CD4-positive, alpha-beta T cell (primary cell): ENCODE data around the gene JARID2. TPM values are rescaled to one million over a fixed set of nuclear protein-coding genes. Genes with fewer than 3 reads are reported as not detected.

Source experiments
- ATAC-seq: fragments of 200-7000 bp; cut with Tn5 transposase; one replicate; pipeline ENCODE4 v1.10.0; 2022; ENCODE audit warnings: mild to moderate bottlenecking; ENCODE audit not compliant: poor library complexity
- CTCF ChIA-PET: fragments of 350-600 bp; sonication (Branson Sonifier 250); formaldehyde crosslinking; loops from one replicate; lab custom pipeline; 2021; ENCODE audit warnings: antibody characterized with exemption, inconsistent platforms; lab: Charles Lee
- POLR2A ChIA-PET: fragments of 350-600 bp; sonication (Branson Sonifier 250); formaldehyde crosslinking; loops from one replicate; lab custom pipeline; 2021; ENCODE audit warnings: antibody characterized with exemption, inconsistent platforms; lab: Charles Lee
- DNase-seq, 14 experiments: peaks; one replicate each; pipeline ENCODE4 v3.0.0-alpha.2; 2013 to 2020; ENCODE audit warnings: mixed read lengths in 2 of 14
- H3K27ac ChIP-seq, 2 donors: one replicate each; pipeline versions ENCODE4 v1.5.1 to v1.7.0; 2013; ENCODE audit warnings: low read length in 2 of 2, low read depth in 1 of 2, mild to moderate bottlenecking in 1 of 2
- H3K27me3 ChIP-seq, 2 experiments: 1 replicate in 1 of 2; 2 replicates in 1 of 2; pipeline versions ENCODE4 v1.6.1 to v1.7.0; 2013; ENCODE audit warnings: low read length in 2 of 2, control low read depth in 1 of 2, mild to moderate bottlenecking in 1 of 2, moderate library complexity in 1 of 2; ENCODE audit not compliant: insufficient read depth in 2 of 2, control insufficient read depth in 1 of 2
- H3K36me3 ChIP-seq: one replicate; pipeline ENCODE4 v1.6.1; 2013; ENCODE audit warnings: low read length, control low read depth; ENCODE audit not compliant: insufficient read depth
- H3K4me1 ChIP-seq: one replicate; pipeline ENCODE4 v1.6.1; 2013; ENCODE audit warnings: low read length, control low read depth; ENCODE audit not compliant: insufficient read depth
- H3K4me3 ChIP-seq: one replicate; pipeline ENCODE4 v1.5.1; 2013; ENCODE audit warnings: mild to moderate bottlenecking, low read length, moderate library complexity
- H3K9me3 ChIP-seq, 2 experiments: 1 replicate in 1 of 2; 2 replicates in 1 of 2; pipeline versions ENCODE4 v1.6.1 to v1.7.0; 2013; ENCODE audit warnings: low read length in 2 of 2, mild to moderate bottlenecking in 2 of 2, control low read depth in 1 of 2, moderate library complexity in 1 of 2; ENCODE audit not compliant: control insufficient read depth in 1 of 2, insufficient read depth in 1 of 2
- H3K27ac Mint-ChIP-seq: one replicate; pipeline ENCODE4 v1.8.0; 2020; ENCODE audit warnings: mixed read lengths
- H3K27me3 Mint-ChIP-seq: one replicate; pipeline ENCODE4 v1.8.0; 2021; ENCODE audit warnings: mixed read lengths
- H3K36me3 Mint-ChIP-seq: one replicate; pipeline ENCODE4 v1.8.0; 2021; ENCODE audit warnings: low read depth, mixed read lengths
- H3K4me1 Mint-ChIP-seq: one replicate; pipeline ENCODE4 v1.8.0; 2021; ENCODE audit warnings: low read depth, mixed read lengths
- H3K4me3 Mint-ChIP-seq: one replicate; pipeline ENCODE4 v1.8.0; 2020; ENCODE audit warnings: mild to moderate bottlenecking, mixed read lengths
- H3K9me3 Mint-ChIP-seq: one replicate; pipeline ENCODE4 v1.8.0; 2020; ENCODE audit warnings: mixed read lengths
- intact Hi-C, 2 experiments: fragments of 100-400 bp; cut with DNase I in 1 of 2; cut with micrococcal nuclease in 1 of 2; formaldehyde crosslinking; loops; one replicate each; pipeline versions ENCODE4 v1.15.1 to v1.9.0; 2023 to 2025; cut with DNase I, micrococcal nuclease
- total RNA-seq, 174 experiments: library from RNA in 2 of 174; stranded (reverse) in 2 of 174; gene quantifications; one replicate each; pipeline ENCODE4 v1.2.3 and lab custom pipeline; 2021 to 2026
- TF ChIP-seq, protein P1 (sequence below): fragments of 200-600 bp; IDR thresholded peaks from one replicate; pipeline ENCODE4 v1.8.0; 2022; ENCODE audit warnings: antibody characterized with exemption, mild to moderate bottlenecking

The JARID2 gene
- total RNA-seq, 2 experiments from 2014 or later = 32.0 to 33.0 TPM

DNA sequence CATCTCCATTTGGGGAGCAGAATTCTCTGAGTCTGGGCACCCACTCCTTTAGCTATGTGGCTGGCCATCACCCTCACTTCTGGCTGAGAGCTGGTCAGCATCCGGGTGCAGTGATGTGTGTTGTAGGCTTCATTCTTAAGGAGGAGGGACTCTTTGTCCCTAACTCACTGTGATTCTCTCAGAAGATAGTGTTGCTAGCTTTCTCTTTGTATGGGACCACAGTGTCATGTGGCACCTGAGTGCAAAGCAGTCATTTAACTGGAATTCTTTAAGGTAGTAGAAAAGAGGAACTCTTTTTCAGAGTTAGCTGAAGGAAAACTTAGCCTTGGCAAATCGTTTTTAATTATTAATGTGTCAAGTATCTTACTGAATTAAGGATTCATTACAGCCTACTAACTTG lies 165.9 kb downstream of the JARID2 start:
- H3K4me3 ChIP-seq = no peak overlapping the region
- TF ChIP-seq, protein P1, sequence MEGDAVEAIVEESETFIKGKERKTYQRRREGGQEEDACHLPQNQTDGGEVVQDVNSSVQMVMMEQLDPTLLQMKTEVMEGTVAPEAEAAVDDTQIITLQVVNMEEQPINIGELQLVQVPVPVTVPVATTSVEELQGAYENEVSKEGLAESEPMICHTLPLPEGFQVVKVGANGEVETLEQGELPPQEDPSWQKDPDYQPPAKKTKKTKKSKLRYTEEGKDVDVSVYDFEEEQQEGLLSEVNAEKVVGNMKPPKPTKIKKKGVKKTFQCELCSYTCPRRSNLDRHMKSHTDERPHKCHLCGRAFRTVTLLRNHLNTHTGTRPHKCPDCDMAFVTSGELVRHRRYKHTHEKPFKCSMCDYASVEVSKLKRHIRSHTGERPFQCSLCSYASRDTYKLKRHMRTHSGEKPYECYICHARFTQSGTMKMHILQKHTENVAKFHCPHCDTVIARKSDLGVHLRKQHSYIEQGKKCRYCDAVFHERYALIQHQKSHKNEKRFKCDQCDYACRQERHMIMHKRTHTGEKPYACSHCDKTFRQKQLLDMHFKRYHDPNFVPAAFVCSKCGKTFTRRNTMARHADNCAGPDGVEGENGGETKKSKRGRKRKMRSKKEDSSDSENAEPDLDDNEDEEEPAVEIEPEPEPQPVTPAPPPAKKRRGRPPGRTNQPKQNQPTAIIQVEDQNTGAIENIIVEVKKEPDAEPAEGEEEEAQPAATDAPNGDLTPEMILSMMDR = no peak
- peaks cover 49% of the 10 kb centered on the region for H3K36me3 Mint-ChIP-seq
- intact Hi-C loops = no loop called here
- H3K27me3 Mint-ChIP-seq = no peaks in the 10 kb centered on the region
- DNase-seq = no peak
- H3K9me3 ChIP-seq = peaks cover 0 to 8% of the 10 kb centered on the region in 2 experiments
- no peaks in the 10 kb centered on the region for H3K27me3 ChIP-seq
- H3K4me1 Mint-ChIP-seq = peaks cover 72% of the 10 kb centered on the region
- peaks cover 17% of the 10 kb centered on the region for H3K4me1 ChIP-seq
- no peak overlapping the region for H3K4me3 Mint-ChIP-seq
- no peak for ATAC-seq
- peaks cover 6% of the 10 kb centered on the region for H3K36me3 ChIP-seq
- H3K27ac ChIP-seq = no peak overlapping the region
- POLR2A ChIA-PET = interaction anchor here (1.0 to 3.8 kb wide), 4 partner anchors 10 to 163 kb away, joined by 3 to 10 read pairs (median 4); no protein-coding TSS in a partner anchor
- H3K9me3 Mint-ChIP-seq = peaks cover under 1% of the 10 kb centered on the region
- H3K27ac Mint-ChIP-seq = peak overlapping the region; percentile 72
- CTCF ChIA-PET = no interaction called here

DNA sequence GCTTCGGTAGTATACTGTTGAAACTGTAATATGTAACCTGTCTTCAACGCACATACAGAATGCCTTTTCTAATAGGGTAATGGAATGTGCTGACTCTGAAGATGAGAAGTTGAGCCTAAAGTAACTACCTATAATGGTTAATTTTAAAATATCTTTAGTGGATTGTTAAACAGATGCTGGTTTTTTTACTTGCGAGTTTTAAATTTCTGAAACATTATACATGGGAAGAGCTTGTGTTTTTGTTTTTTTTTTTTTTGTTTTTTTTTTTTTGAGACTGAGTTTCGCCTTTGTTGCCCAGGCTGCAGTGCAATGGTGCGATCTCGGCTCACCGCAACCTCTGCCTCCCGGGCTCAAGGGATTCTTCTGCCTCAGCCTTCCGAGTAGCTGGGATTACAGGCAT lies 166.9 kb downstream of the JARID2 start:
- H3K36me3 ChIP-seq = peaks cover 12% of the 10 kb centered on the region
- TF ChIP-seq, protein P1 = no peak
- intact Hi-C loops = no loop called here
- ATAC-seq (no peak), DNase-seq (no peak)
- Mint-ChIP-seq H3K4me1 (peaks cover 72% of the 10 kb centered on the region), H3K36me3 (peaks cover 59% of the 10 kb centered on the region), H3K27ac (peak overlapping the region; percentile 72), H3K4me3 (no peak overlapping the region), H3K27me3 (no peaks in the 10 kb centered on the region), H3K9me3 (peaks cover 3% of the 10 kb centered on the region)
- POLR2A ChIA-PET = interaction anchor here (1.2 to 3.8 kb wide), 3 partner anchors 9 to 163 kb away, joined by 3 to 10 read pairs (median 6); no protein-coding TSS in a partner anchor
- peaks cover 1 to 13% of the 10 kb centered on the region in 2 experiments for H3K9me3 ChIP-seq
- CTCF ChIA-PET = no interaction called here
- no peak overlapping the region for H3K4me3 ChIP-seq
- peaks cover 14% of the 10 kb centered on the region for H3K4me1 ChIP-seq
- no peaks in the 10 kb centered on the region for H3K27me3 ChIP-seq
- H3K27ac ChIP-seq = no peak overlapping the region

DNA sequence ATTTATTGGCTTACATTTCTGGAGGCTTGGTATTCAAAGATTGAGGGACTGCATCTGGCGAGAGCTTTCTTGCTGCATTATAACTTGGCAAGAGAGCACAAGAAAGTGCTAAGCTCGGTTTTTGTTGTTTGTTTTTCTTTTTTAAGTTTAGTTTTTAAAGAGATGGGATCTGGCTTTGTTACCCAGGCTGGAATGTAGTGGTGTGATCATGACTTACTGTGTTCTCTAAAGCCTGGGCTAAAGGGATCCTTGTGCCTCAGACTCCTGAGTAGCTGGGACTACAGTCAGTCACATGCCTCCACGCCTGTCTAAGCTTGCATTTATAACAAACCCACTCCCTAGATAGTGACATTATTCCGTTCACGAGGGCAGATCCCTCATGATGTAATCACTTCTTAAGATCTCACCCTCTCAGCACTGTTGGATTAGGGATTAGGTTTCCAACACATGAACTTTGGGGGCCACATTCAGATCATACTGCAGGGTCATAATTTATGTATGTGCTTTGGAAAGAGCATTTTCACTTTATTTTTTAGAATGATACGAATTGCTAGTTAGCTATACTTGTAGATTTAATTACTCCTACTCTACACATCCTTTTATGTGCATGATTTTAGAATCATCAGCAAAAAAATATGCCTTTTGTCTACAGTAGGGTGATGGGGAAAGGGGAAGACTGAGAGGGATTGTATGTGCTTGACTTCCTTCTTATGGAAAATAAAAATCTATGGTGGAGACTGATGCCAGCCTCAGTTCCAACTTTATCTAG lies 167.8 kb downstream of the JARID2 start:
- CTCF ChIA-PET = interaction anchor here (0.9 kb wide), 1 partner anchor 19 kb away, joined by 3 read pairs; no protein-coding TSS in a partner anchor
- H3K27ac Mint-ChIP-seq = no peak overlapping the region
- H3K27me3 Mint-ChIP-seq = no peaks in the 10 kb centered on the region
- Histone ChIP-seq H3K4me3 (no peak overlapping the region), H3K27me3 (no peaks in the 10 kb centered on the region), H3K36me3 (peaks cover 12% of the 10 kb centered on the region), H3K27ac (no peak overlapping the region), H3K9me3 (peaks cover 10 to 18% of the 10 kb centered on the region in 2 experiments), H3K4me1 (peaks cover 14% of the 10 kb centered on the region)
- peaks cover 3% of the 10 kb centered on the region for H3K9me3 Mint-ChIP-seq
- TF ChIP-seq, protein P1 = no peak
- ATAC-seq = no peak
- H3K4me3 Mint-ChIP-seq = no peak overlapping the region
- no peak for DNase-seq
- H3K4me1 Mint-ChIP-seq = peaks cover 63% of the 10 kb centered on the region
- POLR2A ChIA-PET = interaction anchor here (1.2 to 3.8 kb wide), 3 partner anchors 8 to 164 kb away, joined by 3 to 10 read pairs (median 6); no protein-coding TSS in a partner anchor
- peaks cover 68% of the 10 kb centered on the region for H3K36me3 Mint-ChIP-seq
- intact Hi-C loops = no loop called here
